AG09309 (cell line): Measurements from ENCODE around the gene PRKX.

Experiments
- DNase-seq: peaks from one replicate; pipeline ENCODE4 v3.0.0-alpha.2; 2010; ENCODE audit warnings: low read depth
- H3K4me3 ChIP-seq: 2 replicates; pipeline ENCODE4 v1.5.1; 2011; ENCODE audit warnings: mild to moderate bottlenecking, low read depth, low read length, moderate library complexity; ENCODE audit not compliant: control insufficient read depth
- CTCF ChIP-seq: IDR thresholded peaks from 2 replicates; pipeline ENCODE4 v1.5.1; 2011; ENCODE audit warnings: mild to moderate bottlenecking, low read depth, low read length, inconsistent platforms; ENCODE audit not compliant: insufficient read depth, control insufficient read depth; ENCODE audit errors: missing control alignments

The PRKX gene

GRCh38 chrX:3585719-3586118, 127.7 kb downstream of the PRKX start:
- TF ChIP-seq CTCF = peak; percentile 24
- no peak overlapping the region for H3K4me3 ChIP-seq
- DNase-seq = no peak

- no peak for DNase-seq
- no peak overlapping the region for H3K4me3 ChIP-seq
- no peak for TF ChIP-seq CTCF
These were observed 128.9 kb downstream of the PRKX start for GRCh38 chrX:3584415-3584996.

- TF ChIP-seq CTCF = no peak
- no peak overlapping the region for H3K4me3 ChIP-seq
- DNase-seq = no peak
These were observed 131.0 kb downstream of the PRKX start for GRCh38 chrX:3582451-3582850.

- no peak for TF ChIP-seq CTCF
- no peak overlapping the region for H3K4me3 ChIP-seq
- no peak for DNase-seq
These were observed 131.8 kb downstream of the PRKX start for GRCh38 chrX:3581609-3582108.

- DNase-seq = no peak
- no peak overlapping the region for H3K4me3 ChIP-seq
- no peak for TF ChIP-seq CTCF
These were observed 135.9 kb downstream of the PRKX start for GRCh38 chrX:3577551-3577950.

GRCh38 chrX:3576886-3577501, 136.5 kb downstream of the PRKX start:
- H3K4me3 ChIP-seq = no peak overlapping the region
- no peak for TF ChIP-seq CTCF
- DNase-seq = peak; percentile 78
